ENCODE results near the gene ARHGAP20.
A peak's percentile ranks its signal among the peaks of the same experiment; 100 is the strongest.

ARHGAP20 gene, protein sequence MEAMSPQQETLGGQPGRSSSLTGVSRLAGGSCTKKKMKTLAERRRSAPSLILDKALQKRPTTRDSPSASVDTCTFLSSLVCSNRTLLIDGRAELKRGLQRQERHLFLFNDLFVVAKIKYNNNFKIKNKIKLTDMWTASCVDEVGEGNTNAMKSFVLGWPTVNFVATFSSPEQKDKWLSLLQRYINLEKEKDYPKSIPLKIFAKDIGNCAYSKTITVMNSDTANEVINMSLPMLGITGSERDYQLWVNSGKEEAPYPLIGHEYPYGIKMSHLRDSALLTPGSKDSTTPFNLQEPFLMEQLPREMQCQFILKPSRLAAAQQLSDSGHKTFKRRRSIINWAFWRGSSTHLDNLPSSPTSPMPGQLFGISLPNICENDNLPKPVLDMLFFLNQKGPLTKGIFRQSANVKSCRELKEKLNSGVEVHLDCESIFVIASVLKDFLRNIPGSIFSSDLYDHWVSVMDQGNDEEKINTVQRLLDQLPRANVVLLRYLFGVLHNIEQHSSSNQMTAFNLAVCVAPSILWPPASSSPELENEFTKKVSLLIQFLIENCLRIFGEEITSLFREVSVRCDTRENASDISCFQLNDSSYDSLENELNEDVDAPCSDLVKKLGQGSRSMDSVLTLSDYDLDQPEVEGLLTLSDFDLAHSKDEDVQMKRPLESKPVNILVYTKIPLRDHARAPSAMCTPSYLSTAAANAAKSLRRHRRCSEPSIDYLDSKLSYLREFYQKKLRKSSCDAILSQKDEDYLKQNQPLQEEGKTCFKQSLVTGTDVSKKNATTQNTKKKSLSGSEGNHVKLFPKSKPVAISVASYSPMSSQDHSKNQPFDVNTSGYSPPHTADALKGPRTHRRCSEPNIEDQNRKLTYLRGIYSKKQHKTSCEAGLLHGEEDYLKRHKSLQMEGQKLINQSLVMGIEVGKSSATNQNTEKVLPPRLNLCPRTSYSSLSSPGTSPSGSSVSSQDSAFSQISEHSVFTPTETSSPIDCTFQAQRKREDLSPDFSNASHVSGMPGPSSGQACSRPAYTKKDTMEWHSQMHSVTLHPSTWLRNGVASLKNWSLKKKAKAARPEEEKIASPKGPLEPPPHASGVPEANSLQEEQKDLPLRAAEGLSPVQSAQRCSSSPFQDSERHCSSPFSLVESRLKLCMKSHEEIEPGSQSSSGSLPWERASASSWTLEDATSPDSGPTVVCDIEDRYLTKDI

DNA sequence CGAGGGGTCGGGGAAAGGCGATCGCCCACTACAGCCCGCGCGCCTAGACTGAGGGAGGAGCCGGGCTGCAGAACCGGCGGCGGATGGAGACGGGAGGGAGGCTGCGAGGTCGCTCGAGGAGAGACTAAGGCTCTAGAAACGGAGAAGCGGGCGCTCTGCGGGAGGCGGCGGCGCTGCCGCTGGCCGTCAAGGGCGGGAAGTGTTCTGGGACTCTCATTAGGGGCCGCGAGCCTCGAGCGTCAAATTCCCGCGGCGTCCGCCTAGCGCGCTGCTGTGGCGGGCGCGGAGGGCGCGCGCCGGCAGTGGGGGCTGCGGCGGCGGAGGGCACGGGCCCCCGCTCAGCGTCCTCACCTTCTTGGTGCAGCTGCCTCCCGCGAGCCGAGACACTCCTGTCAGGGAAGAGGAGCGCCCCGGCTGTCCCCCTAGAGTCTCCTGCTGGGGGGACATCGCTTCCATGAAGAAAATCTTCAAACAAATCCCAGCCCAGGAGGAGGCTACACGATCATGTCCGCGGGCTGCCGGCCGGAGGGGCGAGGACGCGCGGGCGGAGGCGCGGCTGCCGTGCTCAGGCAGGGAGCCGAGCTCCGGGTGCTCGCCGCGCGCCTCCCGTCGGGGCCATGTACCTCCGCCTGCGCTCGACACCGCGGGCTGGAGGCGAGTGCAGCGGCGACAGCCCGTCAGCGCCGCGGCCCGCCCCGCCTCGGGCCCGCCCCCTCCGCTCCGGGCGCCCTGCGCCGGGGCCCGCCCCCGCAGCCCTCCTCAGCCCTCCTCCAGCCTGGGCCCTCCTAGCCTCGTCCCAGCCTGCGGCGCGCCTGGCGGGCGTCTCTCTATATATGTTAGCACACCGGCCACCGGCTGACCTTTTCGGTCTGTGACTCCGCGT is at the start of gene ARHGAP20:
Gene ARHGAP20, minus strand, starts transcription at position 662 of the 883 bp plus-strand sequence. Its CDS starts 206 bp downstream, at position 456.
- Histone ChIP-seq H3K27ac (ENCODE audit: low read length) (no peak within 1 kb of the TSS), H3K27me3 (ENCODE audit: insufficient read depth, low read length) (peaks cover 93% of the 10 kb centered on the region), H3K36me3 (ENCODE audit: insufficient read depth, low read depth, low read length) (no peaks in the 10 kb centered on the region), H3K4me3 (ENCODE audit: low read length) (peak within 1 kb of the TSS; percentile 74), H3K9ac (ENCODE audit: low read depth, low read length) (peak within 1 kb of the TSS; percentile 20; the same call in 1 of the 2 replicates), H3K4me1 (ENCODE audit: insufficient read depth, low read length) (peaks cover 4% of the 10 kb centered on the region; the same call in 1 of the 2 replicates), H3K9me3 (ENCODE audit: insufficient read depth, low read depth, low read length) (no peaks in the 10 kb centered on the region)

DNA sequence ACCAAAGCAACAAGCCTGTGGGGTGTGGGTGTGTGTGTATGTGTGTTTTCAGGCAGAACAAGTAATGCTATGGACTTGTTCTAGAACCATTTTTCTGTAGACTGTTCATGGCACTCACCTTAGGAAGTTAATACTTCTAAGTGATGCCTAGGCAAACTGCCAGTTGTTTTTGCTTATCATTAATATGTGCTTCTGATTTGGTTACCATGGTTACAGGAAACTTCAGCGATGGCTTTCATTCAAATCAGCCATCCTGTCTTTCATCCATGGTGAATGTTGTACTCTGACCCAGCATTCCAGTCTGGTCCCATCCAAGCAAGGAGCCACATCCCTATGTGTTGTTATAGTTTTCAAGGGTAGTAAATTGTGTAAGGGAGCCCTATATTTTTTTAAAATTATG is 49.8 kb upstream of the ARHGAP20 start:
- Histone ChIP-seq H3K9ac (ENCODE audit: low read depth, low read length) (no peak overlapping the region), H3K36me3 (ENCODE audit: insufficient read depth, low read depth, low read length) (no peaks in the 10 kb centered on the region), H3K9me3 (ENCODE audit: insufficient read depth, low read depth, low read length) (no peaks in the 10 kb centered on the region), H3K27ac (ENCODE audit: low read length) (no peak overlapping the region), H3K4me3 (ENCODE audit: low read length) (no peak overlapping the region), H3K4me1 (ENCODE audit: insufficient read depth, low read length) (peaks cover 10% of the 10 kb centered on the region; the same call in 1 of the 2 replicates), H3K27me3 (ENCODE audit: insufficient read depth, low read length) (no peaks in the 10 kb centered on the region)

DNA sequence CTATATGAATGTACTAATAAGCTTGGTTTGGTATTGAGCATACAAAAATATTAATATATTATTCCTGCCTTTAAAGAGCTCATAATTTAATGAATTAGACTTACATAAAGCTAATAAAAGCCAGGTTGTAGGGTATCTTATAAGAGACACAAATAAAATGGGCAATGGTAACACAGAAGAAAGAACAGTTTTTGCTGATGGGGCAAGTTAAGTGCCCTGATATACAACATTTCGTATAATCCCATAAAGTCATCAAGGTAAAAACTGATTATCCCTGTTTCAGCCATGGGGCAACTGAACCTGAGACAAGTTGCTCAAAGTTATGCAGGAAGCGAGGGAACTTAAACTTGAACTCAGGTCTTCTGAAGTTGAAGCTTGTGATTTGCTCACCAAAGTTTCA is 48.9 kb upstream of the ARHGAP20 start:
- Histone ChIP-seq H3K27ac (ENCODE audit: low read length) (no peak overlapping the region), H3K36me3 (ENCODE audit: insufficient read depth, low read depth, low read length) (no peaks in the 10 kb centered on the region), H3K4me1 (ENCODE audit: insufficient read depth, low read length) (peaks cover 10% of the 10 kb centered on the region; the same call in 1 of the 2 replicates), H3K9me3 (ENCODE audit: insufficient read depth, low read depth, low read length) (no peaks in the 10 kb centered on the region), H3K27me3 (ENCODE audit: insufficient read depth, low read length) (no peaks in the 10 kb centered on the region), H3K9ac (ENCODE audit: low read depth, low read length) (no peak overlapping the region), H3K4me3 (ENCODE audit: low read length) (no peak overlapping the region)

DNA sequence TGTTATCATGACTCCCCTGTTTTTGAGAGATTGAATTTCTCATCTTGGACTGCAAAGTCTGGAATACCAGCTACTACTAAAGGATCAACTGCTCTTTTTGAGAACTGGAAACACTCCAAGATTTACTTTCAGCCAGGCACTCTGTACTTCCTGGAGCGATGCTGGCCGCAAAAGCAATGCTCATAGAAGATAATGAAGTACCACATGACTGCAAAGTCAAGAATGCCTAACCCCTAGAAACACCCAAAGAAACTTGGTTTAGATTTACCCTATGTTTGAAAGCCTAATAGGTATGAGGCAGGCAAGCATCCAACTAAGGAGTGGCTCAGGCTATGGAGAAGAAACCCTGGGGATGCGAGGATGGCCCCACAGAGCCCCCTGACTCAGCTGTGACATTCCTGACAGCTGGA is 47.7 kb upstream of the ARHGAP20 start:
- Histone ChIP-seq H3K27ac (ENCODE audit: low read length) (no peak overlapping the region), H3K36me3 (ENCODE audit: insufficient read depth, low read depth, low read length) (no peaks in the 10 kb centered on the region), H3K9ac (ENCODE audit: low read depth, low read length) (no peak overlapping the region), H3K9me3 (ENCODE audit: insufficient read depth, low read depth, low read length) (no peaks in the 10 kb centered on the region), H3K4me1 (ENCODE audit: insufficient read depth, low read length) (peaks cover 10% of the 10 kb centered on the region; the same call in 1 of the 2 replicates), H3K4me3 (ENCODE audit: low read length) (no peak overlapping the region), H3K27me3 (ENCODE audit: insufficient read depth, low read length) (no peaks in the 10 kb centered on the region)

DNA sequence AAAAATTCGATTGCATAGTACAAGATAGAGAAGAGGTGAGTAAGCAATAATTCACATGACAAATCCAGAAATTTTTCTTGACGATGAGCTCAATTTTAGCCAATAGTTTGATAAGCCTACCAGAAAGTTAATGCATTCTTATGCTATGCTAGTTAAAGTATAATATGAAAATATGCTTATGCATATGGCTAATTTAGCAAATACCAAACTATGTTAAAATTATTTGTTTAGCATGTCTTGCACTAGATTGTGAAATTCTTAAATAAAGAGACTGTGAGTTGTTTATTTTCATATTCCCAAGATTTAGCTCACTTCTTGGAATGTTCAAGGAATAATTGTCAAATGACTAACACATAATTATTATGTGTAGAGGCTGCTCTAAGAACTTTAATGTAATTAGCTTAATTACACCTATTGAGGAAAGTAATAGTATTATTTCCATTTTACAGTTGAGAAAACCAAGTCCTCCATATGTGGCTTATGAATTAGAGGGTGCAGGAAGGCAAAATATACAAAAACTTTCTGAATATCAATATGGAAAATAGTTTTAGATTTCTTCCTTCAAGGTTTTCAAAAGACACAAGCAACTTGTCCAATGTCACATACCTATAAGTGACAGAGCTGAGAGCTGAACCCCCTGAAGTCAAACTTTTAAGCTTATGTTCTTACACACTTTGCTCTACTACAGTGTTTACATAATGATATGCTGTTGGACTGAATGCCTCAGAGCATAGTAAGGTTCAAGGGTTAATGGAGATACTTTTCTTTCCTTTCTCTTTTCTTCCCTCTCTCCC is 45.9 kb upstream of the ARHGAP20 start:
- H3K36me3 ChIP-seq (ENCODE audit: insufficient read depth, low read depth, low read length): no peaks in the 10 kb centered on the region
- H3K27ac ChIP-seq (ENCODE audit: low read length): no peak overlapping the region
- H3K4me3 ChIP-seq (ENCODE audit: low read length): no peak overlapping the region
- H3K9ac ChIP-seq (ENCODE audit: low read depth, low read length): no peak overlapping the region
- H3K27me3 ChIP-seq (ENCODE audit: insufficient read depth, low read length): no peaks in the 10 kb centered on the region
- H3K4me1 ChIP-seq (ENCODE audit: insufficient read depth, low read length): peaks cover 5% of the 10 kb centered on the region; the same call in 1 of the 2 replicates
- H3K9me3 ChIP-seq (ENCODE audit: insufficient read depth, low read depth, low read length): no peaks in the 10 kb centered on the region

DNA sequence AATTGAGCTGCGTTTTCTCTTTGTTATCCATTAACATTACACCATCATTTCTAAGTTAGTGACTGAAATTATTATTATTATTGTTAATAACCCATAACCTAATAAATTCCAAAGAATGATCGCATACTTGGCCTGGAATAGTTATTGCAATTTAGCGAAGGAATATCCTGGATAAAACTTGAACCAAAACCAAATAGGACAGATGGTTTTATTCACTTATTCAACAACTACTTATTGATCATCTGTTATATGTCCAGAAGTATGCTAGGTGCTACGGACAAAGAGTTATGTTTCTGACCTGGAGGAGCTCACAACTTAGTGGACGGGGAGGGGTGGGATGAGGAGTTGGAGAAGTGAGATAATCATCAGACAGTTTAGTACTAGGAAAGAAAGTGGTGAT is 44.8 kb upstream of the ARHGAP20 start:
- H3K4me3 ChIP-seq (ENCODE audit: low read length): no peak overlapping the region
- H3K4me1 ChIP-seq (ENCODE audit: insufficient read depth, low read length): no peaks in the 10 kb centered on the region
- no peaks in the 10 kb centered on the region for H3K27me3 ChIP-seq (ENCODE audit: insufficient read depth, low read length)
- H3K36me3 ChIP-seq (ENCODE audit: insufficient read depth, low read depth, low read length): no peaks in the 10 kb centered on the region
- no peak overlapping the region for H3K9ac ChIP-seq (ENCODE audit: low read depth, low read length)
- H3K9me3 ChIP-seq (ENCODE audit: insufficient read depth, low read depth, low read length): no peaks in the 10 kb centered on the region
- no peak overlapping the region for H3K27ac ChIP-seq (ENCODE audit: low read length)

DNA sequence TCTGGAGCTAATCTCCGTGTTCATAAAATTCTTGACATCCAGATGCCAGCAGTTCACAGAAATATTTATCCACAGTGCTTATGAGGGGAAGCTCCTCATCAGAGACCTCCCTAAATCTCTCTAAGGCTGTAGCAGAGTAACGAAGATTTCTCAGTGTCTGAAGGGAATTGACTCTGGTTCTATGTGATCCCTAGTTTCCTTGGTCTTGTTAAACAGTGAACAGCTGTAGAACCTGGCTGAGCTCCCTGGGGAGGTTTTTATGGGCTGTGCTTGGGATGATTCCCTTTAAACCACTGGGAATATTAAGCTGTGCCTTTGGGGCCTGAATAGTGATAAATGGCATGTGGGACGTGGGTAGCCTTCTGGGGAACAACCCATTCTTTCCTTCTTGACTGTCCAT is 43.7 kb upstream of the ARHGAP20 start:
- Histone ChIP-seq H3K27ac (ENCODE audit: low read length) (no peak overlapping the region), H3K9me3 (ENCODE audit: insufficient read depth, low read depth, low read length) (no peaks in the 10 kb centered on the region), H3K4me1 (ENCODE audit: insufficient read depth, low read length) (no peaks in the 10 kb centered on the region)

DNA sequence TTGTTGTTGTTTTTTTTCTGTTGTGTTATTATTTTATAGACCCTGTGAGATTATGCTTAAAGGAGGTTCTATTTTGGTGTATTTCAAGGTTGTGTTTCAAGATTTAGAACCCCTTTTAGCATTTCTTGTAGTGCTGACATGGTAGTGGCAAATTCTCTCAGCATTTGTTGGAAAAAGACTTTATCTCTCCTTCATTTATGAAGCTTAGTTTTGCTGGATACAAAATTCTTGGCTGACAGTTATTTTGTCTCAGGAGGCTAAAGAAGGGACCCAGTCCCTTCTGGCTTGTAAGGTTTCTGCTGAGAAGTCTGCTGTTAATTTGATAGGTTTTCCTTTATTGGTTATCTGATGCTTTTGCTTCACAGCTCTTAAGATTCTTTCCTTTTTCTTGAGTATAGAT is 40.7 kb upstream of the ARHGAP20 start:
- Histone ChIP-seq H3K9ac (ENCODE audit: low read depth, low read length) (no peak overlapping the region), H3K9me3 (ENCODE audit: insufficient read depth, low read depth, low read length) (no peaks in the 10 kb centered on the region), H3K36me3 (ENCODE audit: insufficient read depth, low read depth, low read length) (no peaks in the 10 kb centered on the region), H3K27ac (ENCODE audit: low read length) (no peak overlapping the region), H3K27me3 (ENCODE audit: insufficient read depth, low read length) (no peaks in the 10 kb centered on the region), H3K4me1 (ENCODE audit: insufficient read depth, low read length) (no peaks in the 10 kb centered on the region), H3K4me3 (ENCODE audit: low read length) (no peak overlapping the region)

More for the DNA sequence above, 43.7 kb upstream of the ARHGAP20 start:
- Histone ChIP-seq H3K36me3 (ENCODE audit: insufficient read depth, low read depth, low read length) (no peaks in the 10 kb centered on the region), H3K9ac (ENCODE audit: low read depth, low read length) (no peak overlapping the region), H3K4me3 (ENCODE audit: low read length) (no peak overlapping the region), H3K27me3 (ENCODE audit: insufficient read depth, low read length) (no peaks in the 10 kb centered on the region)

DNA sequence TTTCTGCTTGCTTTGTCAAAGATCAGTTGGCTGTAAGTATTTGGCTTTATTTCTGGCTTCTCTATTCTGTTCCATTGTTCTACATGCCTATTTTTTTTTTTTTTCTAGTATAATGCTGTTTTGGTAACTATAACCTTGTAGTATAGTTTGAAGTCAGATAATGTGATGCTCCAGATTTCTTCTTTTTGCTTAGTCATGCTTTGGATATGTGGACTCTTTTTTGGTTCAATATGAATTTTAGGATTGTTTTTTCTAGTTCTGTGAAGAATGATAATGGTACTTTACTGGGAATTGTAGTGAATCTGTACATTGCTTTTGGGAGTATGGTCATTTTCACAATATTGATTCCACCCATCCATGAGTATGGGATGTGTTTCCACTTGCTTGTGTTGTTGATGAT is 37.9 kb upstream of the ARHGAP20 start:
- Histone ChIP-seq H3K4me1 (ENCODE audit: insufficient read depth, low read length) (no peaks in the 10 kb centered on the region), H3K9ac (ENCODE audit: low read depth, low read length) (no peak overlapping the region), H3K27me3 (ENCODE audit: insufficient read depth, low read length) (no peaks in the 10 kb centered on the region), H3K9me3 (ENCODE audit: insufficient read depth, low read depth, low read length) (no peaks in the 10 kb centered on the region), H3K36me3 (ENCODE audit: insufficient read depth, low read depth, low read length) (no peaks in the 10 kb centered on the region), H3K4me3 (ENCODE audit: low read length) (no peak overlapping the region), H3K27ac (ENCODE audit: low read length) (no peak overlapping the region)

DNA sequence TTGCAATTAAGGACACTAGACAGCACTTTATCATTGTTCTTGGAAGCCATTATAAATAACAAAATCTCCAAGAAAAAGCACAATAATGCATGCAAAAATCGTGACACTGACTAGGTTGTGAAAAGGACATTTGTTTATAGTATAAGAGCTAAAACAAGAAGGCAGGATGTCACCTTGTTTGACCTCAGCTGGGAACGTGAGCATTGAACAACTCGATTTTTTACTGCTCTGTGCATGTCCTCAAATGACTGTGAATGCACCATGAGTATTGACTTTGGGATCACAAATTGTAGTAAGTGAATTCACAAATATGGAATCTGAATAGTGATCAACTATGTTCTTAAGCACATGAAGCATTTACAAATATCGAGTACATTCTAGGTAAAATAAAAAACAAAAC is 35.3 kb upstream of the ARHGAP20 start:
- Histone ChIP-seq H3K9ac (ENCODE audit: low read depth, low read length) (no peak overlapping the region), H3K36me3 (ENCODE audit: insufficient read depth, low read depth, low read length) (no peaks in the 10 kb centered on the region), H3K4me3 (ENCODE audit: low read length) (no peak overlapping the region), H3K4me1 (ENCODE audit: insufficient read depth, low read length) (no peaks in the 10 kb centered on the region), H3K9me3 (ENCODE audit: insufficient read depth, low read depth, low read length) (no peaks in the 10 kb centered on the region), H3K27me3 (ENCODE audit: insufficient read depth, low read length) (no peaks in the 10 kb centered on the region), H3K27ac (ENCODE audit: low read length) (no peak overlapping the region)
